GM12873 (cell line): ENCODE results near the gene SMIM35.

Experiments used
- TF ChIP-seq, protein P1 (sequence below): IDR thresholded peaks from 2 replicates; pipeline ENCODE4 v1.5.1; 2012; ENCODE audit warnings: low read depth, mild to moderate bottlenecking, moderate library complexity, low read length, control low read depth; ENCODE audit not compliant: insufficient read depth; ENCODE audit errors: missing control alignments

Gene SMIM35

DNA sequence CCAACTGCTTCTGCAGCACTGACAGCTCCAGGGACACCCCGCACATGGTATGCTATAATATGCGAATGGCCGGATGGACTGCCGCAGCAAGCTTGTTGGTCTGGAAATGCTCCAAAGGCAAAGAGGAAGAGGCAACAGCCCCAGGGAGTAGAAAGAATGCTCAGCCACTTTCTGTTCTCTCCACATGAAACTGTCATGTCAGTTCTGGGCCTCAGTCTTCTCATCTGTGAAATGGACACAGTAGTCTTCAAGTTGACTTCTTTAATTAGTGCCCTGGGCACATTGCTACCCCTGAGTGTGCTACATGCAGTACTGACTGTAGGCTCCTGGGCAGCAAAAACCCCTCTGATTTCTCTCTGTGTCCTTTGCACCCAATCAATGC, 80.6 kb downstream of the SMIM35 start:
- TF ChIP-seq, protein P1, sequence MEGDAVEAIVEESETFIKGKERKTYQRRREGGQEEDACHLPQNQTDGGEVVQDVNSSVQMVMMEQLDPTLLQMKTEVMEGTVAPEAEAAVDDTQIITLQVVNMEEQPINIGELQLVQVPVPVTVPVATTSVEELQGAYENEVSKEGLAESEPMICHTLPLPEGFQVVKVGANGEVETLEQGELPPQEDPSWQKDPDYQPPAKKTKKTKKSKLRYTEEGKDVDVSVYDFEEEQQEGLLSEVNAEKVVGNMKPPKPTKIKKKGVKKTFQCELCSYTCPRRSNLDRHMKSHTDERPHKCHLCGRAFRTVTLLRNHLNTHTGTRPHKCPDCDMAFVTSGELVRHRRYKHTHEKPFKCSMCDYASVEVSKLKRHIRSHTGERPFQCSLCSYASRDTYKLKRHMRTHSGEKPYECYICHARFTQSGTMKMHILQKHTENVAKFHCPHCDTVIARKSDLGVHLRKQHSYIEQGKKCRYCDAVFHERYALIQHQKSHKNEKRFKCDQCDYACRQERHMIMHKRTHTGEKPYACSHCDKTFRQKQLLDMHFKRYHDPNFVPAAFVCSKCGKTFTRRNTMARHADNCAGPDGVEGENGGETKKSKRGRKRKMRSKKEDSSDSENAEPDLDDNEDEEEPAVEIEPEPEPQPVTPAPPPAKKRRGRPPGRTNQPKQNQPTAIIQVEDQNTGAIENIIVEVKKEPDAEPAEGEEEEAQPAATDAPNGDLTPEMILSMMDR = no peak

DNA sequence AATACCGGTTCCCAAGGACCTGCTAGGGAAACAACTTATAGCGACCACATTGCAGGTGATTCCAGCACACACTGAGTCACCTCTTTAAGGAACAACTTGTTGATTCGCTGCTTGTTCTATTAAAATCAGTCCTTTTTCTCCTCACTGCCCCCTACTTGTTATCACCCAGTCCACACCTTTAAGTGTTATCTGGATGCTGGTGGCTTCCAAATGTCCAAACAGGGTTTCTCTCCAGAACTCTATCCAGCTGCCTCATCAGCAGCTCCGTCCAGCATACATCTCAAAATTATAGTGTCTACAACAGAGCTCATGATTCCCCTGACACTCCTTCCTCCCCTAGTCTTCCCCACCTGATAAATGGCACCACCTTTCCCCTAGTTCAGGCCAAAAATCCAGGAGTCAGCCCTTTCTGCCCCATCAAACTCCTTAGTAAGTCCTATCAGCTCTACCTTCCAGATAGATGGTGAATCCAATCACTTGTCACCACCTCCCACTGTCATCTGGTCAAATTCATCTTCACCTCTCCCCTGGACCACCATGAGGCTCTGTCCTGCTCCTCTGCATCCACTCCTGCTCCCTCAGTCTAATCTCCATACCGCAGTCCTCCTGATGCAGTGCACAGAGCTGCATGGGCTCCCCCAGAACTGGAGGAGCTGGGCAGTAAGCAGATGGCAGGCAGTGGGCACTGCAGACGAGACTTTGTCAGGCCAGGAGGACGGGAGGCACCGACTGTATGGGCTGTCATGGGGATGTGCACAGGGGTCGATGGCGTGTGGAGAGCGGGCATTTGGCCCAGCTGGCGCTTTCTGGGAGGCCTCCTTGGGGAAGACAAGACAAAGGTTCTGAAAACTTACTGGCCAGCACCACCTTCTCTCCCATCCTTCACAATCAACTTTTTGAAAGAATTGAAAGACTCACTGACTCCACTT, 81.3 kb downstream of the SMIM35 start:
- TF ChIP-seq, protein P1 = peak; percentile 20

DNA sequence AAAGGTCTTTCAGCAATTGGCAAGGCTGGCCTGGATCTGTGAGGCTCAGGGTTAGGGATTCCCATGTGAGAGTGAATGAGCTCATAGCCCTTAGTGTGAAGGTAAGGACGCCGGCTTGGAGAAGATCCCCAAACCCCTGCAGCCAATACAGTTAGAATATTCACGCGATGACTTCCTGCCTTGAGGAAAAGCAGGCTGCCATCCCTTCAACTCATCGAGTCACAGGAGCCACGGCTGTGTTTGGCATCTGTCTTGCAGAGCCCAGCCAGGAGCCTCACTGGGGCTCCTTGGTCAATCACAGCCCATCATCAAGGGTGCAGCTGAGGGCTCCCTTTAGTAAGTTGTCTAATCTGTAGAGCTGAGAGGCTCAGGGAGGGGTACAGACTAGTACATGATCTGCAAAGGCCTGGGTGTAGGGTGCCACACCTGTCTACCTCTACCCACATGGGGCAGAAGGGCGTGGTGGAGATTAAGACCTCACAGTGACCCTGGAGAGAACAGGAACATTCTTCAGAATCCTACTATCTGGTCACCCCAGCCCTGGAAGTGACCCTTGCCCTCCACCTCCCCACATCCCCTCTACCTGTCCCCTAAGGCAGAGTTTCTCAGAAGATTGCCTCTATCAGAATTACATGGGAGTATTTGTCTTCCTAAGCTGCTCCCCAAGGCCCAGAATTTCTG, 82.1 kb downstream of the SMIM35 start:
- TF ChIP-seq, protein P1 = no peak

DNA sequence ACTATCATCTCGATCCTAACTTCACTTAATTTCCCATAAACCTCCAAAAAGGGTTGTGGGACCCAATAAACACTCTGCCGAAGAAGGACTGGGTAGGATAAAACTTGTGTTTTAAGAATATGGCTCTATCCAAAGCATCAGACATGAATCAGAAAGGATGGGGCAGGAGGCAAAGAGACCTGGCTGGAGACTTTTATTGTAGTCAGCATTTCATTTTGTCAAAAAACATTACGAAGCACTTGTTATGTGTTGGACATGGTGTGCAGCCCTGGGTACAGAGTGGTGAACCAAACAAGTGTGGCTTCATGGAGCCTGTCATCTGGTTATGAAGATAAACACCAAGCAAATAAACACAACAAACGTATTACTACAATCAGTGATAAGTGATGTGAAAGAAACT, 83.3 kb downstream of the SMIM35 start:
- TF ChIP-seq, protein P1 = no peak

DNA sequence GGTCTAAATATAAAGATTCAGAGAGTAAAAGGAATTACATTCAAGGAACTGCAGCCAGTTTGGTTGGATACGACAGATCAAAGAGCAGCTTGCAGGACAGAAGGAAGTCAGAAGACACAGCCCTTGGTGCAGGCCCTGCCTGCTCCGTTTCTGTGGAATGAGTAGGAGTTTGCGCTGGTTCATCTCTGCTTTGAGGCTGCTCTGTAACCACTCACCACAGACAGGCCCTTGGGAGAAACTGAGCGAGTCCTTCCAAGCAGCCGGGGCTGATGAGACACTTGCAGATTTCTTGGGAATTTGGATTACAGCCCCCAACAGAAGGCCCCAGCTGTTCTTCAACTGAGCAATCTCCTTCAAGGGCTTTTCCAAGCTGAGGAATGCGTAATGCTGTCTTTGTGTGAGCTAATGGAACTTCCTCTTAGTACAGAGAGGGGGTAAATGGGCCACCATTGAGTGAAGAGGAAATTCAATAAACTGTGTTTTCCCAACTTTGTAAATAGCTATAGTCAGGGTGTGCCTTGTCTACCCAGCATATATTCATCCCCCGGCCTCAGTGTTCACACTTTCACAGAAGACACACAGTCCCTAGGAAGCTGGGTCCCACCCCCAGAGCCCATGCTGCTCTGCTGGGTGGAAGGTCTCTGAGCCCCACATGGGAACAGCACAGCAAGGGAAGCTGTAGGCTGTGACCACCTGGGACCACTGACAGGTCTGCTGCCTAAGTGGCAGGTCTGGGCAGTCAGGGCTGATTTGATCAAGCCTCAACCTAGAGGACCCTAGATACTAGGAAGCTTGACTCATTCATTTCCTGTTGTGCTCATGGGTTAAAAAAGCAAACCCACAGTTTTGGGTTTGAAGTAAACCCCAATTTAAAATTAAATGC, 84.0 kb downstream of the SMIM35 start:
- TF ChIP-seq, protein P1 = no peak

DNA sequence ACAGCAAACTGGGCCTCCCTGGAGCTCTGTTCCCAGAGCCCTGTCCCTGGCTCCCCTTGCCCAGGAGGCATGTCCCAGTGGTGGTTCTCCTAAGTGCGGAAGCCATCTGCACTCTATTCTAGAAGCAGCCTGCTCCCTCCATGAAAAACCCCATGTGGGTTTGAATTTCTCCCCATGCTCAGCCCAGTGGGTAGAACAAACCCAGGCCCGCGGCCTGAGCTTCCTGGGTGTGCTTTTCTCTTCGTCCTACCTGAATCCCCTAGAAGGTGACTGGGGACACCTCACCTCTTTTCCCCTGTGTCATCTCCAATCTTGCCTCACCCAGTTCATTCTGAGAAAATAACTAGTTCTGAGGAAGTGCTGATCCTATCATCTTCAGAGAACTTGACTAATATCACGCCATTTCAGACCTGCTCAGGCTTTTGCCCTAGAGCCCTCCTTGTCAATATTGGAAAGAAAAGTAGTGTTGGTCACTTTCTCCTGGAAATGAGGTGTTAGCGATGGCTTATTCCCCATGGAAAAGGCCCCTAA, 84.7 kb downstream of the SMIM35 start:
- TF ChIP-seq, protein P1 = no peak
